DMS 273 treated with DMSO at 0.1 percent for 48 hours (cell line): Measurements from ENCODE around the gene ICAM2.
A peak's percentile ranks its signal among the peaks of the same experiment; 100 is the strongest.
"Not testable (repeated sequence)": the region's sequence is repeated elsewhere in the genome, so short reads cannot be mapped to it uniquely, and the experiment has no call there.

Experiments
- DNase-seq: peaks from one replicate; lab custom pipeline; 2025; lab: John Stamatoyannopoulos, UW

The ICAM2 gene

GRCh38 chr17:64009571-64010402 is 10.6 kb downstream of the ICAM2 start:
- no peak for DNase-seq

- no peak for DNase-seq
These were observed 11.6 kb downstream of the ICAM2 start for GRCh38 chr17:64008830-64009229.

- no peak for DNase-seq
These were observed 12.1 kb downstream of the ICAM2 start for GRCh38 chr17:64008346-64008745.

- DNase-seq: no peak
These were observed 12.6 kb downstream of the ICAM2 start for GRCh38 chr17:64007838-64008282.

- not testable (repeated sequence) for DNase-seq
These were observed 13.2 kb downstream of the ICAM2 start for GRCh38 chr17:64007089-64007837.

GRCh38 chr17:64006361-64007088 is 13.9 kb downstream of the ICAM2 start:
- no peak for DNase-seq

GRCh38 chr17:64005734-64006167 is 14.7 kb downstream of the ICAM2 start:
- DNase-seq: peak; percentile 80

GRCh38 chr17:64004903-64005733 is 15.3 kb downstream of the ICAM2 start:
- no peak for DNase-seq

GRCh38 chr17:64004218-64004770 is 16.1 kb downstream of the ICAM2 start:
- DNase-seq: no peak

GRCh38 chr17:64003526-64004121 is 16.8 kb downstream of the ICAM2 start:
- DNase-seq: no peak

- no peak for DNase-seq
These were observed 17.5 kb downstream of the ICAM2 start for GRCh38 chr17:64002658-64003525.

GRCh38 chr17:64001763-64002529 is 18.5 kb downstream of the ICAM2 start:
- DNase-seq: no peak

GRCh38 chr17:64001091-64001579 is 19.3 kb downstream of the ICAM2 start:
- DNase-seq: no peak

- DNase-seq: no peak
These were observed 20.5 kb downstream of the ICAM2 start for GRCh38 chr17:63999680-64000531.

GRCh38 chr17:63998721-63999679 is 21.4 kb downstream of the ICAM2 start:
- no peak for DNase-seq

- DNase-seq: no peak
These were observed 22.2 kb downstream of the ICAM2 start, which contains the start of gene PRR29 for GRCh38 chr17:63998050-63998720. Gene PRR29 (plus strand): TSS chr17:63998351. CDS start chr17:63998365, 14 bp downstream.
